A673 (cell line): ENCODE results near the gene PLIN5.

Source experiments
- CTCF ChIP-seq: fragments of 300-800, 200-600 bp; sonication (generic); conservative IDR thresholded peaks from 2 replicates; pipeline ENCODE4 v1.5.1; 2017; ENCODE audit warnings: low read depth, mild to moderate bottlenecking, antibody characterized with exemption, low read length, moderate library complexity, mixed read lengths
- EZH2 ChIP-seq: fragments of 200-600 bp; sonication (generic); IDR thresholded peaks from 2 replicates; pipeline ENCODE4 v1.6.1; 2017; ENCODE audit warnings: borderline replicate concordance, low read depth, mild to moderate bottlenecking, mixed read lengths, antibody characterized with exemption, low read length; ENCODE audit not compliant: poor library complexity, severe bottlenecking

- TF ChIP-seq CTCF (peak; percentile 93), EZH2 (no peak)
Observed at GRCh38 chr19:4557971-4558941, 23.2 kb upstream of the PLIN5 start.
